NCI-H1417 treated with DMSO at 0.1 percent for 48 hours (cell line): ENCODE results near the gene TJP3.

Source experiments
- DNase-seq: peaks from one replicate; lab custom pipeline; 2025; lab: John Stamatoyannopoulos, UW

Gene TJP3

DNA sequence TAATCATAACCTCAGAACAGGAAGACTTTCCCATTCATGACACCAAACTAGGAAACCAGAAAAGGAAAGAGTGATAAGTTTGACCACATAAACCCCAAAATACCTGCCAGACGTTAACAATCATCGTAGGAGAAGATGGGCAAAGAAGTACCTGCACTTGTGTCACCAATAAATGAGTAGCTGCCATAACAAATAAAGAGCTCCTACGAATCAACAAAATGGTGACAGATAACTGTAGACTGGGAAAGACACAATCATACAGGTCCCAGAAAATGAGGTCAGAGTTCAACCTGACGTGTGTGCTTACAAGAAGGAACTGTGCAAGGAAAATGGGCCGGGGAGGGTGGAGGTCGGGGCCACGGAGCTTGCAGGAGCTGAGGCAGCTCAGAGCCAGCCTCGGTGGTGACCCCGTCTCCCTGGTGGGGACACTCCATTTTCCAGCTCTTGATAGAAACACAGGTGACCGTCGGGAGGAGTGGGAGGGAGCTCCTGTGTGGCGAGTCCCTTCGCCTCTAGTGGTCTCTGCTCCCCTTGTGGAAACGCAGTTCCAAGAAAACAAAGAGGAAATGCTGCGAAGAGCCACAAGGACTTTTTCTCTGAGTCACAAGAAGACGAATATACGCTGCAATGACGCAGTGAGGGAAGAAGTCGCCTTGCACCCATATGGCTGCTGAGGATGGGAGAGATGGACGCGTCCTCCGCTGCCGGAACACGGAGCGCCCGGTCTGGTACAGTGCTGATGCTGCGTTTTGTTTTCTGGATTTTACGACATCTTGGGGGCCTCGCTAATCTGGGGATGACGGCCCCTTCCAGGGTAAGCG is 17.4 kb upstream of the TJP3 start:
- no peak for DNase-seq

DNA sequence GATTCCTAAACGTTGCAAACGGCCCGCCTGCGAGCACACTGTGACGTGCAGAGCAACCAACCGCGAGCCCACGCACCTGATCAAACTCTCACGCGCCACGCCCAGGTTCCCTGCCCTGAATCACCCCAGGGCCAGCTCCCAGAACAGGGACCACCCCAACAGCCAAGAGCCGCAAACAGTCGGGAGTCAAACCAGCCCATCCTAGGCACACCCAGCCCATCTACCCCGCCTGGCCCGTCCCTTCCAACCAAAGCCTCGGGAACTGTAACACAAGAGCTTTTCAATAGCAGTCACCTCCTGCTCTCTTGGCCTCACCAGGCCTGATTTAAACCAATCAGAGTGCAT is 16.8 kb upstream of the TJP3 start:
- no peak for DNase-seq

DNA sequence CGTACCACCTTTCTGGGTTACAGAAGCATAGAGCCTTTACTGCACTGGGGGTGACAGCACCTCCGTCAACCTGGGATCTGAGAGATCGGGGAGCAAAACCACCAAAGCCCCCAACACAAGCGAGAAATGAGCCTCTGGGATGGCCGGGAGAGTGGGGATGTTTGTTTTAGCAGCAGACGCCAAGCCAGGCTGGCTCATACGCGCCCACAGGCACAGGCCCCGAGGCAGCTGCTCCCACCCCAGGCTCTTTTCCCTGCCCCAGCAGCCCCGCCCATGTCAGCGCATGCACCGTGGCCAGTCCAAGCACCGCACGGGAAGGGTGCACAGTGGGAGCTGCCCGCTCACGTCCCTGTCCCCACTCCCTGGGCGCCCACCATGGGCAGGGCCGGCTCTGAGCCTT is 16.5 kb upstream of the TJP3 start:
- no peak for DNase-seq

DNA sequence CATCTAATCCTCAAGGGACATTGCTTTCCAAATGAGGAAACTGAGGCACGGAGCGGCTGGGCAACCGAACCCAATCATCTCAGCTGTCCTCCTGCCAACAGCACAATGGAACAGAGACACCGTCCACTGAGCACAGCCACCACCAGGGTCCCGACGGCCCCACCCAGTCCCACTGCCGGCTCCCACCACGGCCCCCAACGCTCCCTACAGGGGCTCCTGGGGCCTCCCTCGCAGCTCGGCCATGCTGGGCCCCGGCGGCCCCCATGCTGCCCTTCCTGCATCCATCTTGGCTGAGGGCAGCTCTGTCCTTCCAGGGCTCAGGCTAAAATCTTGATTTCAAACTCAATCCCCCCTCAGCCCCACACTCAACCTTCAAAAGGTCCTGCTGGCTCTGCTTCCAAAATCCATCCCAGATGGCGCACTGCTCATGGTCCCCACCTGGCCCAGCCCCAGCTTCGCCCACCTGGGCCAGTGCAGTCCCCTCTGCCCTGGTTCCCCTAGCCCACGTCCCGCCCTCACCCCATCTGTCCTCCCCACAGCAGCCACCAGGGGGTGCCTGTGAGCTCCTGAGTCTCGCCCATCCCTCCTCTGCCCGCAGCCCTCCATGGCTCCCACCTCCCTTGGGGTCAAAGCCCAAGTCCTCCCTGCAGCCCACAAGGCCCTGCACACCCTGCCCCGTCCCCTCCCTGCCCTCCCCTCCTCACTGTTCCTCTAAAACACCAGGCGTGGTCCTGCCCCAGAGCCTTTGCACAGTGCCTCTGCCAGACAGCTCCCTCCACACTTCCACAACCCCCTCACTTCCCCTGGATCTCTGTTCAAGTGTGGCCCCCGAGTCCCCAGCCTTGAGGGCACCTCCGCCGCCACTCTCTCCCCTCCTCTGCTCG is 15.8 kb upstream of the TJP3 start:
- no peak for DNase-seq

DNA sequence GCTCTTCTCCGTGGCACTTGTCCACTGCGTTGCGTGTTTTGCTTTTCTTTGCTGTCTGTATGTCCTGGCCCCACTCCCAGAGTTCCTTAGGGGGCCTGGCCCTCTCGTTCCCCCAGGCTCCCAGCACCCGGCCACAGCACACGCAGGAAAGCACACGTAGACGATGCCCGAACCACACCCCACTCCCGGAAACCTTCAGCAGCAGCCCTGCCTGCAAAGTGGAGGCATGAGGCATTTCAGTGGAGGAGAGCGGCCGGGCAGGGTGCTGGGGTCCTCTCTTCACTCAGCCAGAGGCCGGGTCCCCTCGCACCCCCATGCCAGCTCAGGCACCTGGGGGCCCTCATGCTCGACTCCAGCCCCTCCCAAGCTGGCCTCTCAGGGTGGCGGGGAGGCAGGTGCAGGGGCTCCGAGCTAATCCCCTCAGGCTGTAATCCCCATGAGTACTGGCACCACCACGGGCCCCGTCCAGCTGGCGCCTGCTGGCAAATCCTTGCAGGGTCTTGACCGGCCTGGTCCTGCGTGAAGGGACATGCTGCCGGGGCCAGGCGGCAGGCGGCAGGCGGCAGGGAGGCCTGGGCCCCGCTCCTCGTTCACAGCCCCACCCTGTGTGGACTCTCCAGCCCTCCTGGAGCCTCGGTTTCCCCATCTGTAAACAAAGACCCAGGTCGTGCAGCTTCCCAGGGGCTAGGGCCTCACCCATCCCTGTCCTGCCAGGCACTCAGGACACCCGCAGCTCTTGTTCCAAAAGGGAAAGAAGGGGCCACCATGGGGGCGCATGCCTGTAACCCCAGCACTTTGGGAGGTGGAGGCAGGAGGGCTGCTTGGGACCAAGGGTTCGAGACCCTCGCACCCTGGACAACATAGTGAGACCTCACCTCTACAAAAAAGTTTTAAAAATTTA is 14.9 kb upstream of the TJP3 start:
- no peak for DNase-seq

DNA sequence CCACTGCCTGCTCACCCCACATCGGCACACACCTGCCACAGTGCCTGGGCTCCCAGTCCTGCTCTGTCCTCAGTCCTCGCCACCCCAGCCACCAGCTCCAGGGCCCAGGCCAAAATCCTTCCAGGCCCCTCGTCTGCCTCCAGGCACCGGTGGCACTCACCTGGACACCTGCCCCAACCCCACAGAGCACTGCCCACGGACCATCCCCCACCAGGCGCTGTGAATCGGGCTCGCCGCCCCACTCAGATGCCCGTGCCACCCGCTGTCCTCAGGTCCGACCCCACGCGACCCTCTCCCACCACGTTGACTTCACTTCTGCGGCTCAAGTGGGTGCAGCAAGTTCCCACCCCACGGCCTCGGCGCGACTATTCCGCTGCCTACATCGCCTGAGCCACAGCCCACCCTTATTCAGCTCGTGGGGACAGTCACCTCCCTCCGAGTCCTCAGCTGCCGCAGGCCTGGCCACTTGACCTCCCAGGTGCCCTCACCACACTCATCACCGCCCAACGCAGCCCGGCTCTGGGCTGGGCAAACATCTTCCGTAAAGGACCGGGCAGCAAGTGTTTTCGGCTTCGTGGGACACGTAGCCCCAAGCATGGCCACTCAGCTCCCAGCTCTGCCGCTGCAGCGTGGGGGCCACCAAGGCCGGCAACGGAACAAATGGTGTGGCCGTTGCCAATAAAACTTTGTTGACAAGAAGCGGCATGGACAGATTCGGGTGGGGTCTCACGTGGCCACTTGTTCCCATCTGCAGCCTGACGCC is 13.6 kb upstream of the TJP3 start:
- DNase-seq = no peak

DNA sequence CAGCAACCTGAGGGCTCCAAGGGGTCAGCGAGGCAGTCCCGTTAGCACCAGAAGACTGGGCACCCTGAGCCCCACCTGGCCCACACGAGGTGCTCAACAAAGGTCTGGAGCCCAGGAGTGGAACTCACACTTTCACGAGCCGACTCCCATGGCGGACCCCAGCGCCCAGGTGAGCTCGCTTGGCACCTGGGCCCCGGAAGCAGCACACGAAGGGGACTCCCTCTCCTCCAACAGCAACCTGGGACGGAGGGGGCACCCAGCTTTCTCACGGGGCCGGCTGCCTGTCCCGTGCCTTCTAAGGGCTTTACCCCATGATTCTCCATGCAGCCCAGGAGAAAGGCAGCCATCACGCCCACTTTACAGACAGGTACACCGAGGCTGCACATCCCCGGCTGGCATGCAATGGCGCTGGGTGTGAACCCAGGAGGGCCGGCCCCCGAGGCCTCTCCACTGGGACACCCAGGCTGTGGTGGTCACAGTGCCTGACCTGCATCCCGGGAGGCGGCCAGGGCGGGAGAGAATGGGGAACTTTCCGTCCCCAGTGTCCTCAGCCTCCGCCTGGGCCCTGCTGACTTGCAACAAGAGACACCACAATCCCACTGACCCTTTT is 13.0 kb upstream of the TJP3 start:
- no peak for DNase-seq

DNA sequence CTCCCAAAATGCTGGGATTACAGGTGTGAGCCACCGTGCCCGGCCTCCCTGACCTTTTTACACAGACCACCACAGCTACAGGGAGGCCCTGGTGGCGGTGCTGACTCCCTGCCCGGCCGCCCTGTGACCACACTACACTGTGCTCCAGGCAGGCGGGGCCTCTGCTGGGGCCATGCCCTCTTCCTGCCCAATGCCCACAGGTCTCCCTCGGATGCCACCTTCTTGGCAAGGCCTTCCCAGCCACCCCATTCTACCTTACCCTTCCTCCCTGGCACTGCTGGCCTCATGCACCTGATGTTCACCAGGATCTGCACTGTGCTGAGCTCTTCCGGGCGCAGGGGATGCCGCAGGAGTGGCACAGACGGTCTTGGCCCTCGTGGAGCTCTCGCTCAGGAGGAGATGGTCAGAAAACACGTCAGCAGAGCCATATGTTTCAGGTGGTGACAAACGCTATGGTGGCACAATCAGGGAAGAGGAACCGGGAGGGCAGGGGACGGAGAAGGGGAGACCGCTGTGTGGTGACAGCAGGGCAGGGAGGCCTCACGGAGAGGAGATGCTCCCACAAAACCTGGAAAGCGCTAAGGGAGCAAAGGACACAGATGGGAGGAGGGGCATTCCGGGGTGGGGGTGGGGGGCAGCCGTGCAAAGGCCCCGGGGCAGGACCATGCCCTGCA is 12.1 kb upstream of the TJP3 start:
- DNase-seq = no peak

DNA sequence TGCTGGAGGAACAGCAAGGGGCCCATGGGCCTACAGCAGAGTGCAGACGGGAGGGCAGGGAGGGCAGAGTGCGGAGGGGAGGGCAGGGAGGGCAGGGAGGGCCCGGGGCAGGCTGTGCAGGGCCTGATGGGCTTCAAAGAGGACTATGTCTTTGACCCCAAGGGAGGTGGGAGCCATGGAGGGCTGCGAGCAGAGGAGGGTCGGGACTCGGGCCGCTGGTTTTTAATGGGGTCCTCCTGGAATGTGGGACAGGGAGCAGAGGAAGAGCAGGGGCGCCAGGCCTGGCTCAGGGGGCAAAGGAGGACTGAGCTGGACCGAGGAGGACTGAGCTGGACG is 11.6 kb upstream of the TJP3 start:
- no peak for DNase-seq

DNA sequence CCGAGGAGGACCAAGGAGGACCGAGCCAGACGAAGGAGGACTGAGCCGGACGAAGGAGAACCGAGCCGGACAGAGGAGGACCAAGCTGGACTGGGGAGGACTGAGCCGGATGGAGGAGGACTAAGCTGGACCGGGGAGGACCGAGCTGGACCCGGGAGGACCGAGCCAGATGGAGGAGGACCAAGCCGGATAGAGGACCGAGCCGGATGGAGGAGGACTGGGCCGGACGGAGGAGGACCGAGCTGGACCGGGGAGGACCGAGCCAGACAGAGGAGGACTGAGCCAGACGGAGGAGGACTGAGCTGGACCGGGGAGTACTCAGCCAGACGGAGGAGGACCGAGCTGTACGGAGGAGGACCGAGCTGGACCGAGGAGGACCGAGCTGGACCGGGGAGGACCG is 11.1 kb upstream of the TJP3 start:
- no peak for DNase-seq

DNA sequence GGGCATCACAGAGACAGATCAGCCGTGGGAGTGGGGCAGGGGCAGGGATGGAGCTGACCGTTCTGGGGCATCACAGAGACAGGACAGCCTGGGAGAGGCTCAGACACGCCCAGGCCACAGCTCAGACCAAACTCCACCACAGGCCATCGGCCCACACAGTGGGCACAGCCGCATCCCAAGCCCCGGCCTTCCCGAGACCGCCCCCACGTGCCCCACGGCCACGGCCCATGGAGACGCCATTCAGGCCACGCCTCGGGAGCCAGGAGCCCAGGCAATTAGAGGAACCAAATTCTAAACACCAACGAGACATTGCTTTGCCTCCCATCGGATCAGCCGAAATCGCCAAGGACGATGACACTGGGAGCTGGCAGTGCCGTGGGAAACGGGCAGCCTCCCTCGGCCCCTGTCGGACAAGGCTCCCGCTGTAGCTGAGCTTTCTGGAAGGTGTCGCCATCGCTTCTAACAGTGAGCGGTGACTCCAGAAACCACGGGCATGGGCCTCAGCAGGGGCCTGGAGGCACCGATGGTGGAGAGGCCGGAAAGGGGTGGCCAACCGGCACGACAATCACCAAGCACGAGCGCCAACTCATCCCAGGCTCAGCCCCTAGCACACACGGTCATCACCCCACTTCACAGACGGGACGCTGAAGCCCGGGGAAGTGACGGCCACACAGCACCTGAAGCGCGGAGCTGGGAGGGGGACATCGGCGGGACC is 10.4 kb upstream of the TJP3 start:
- no peak for DNase-seq

DNA sequence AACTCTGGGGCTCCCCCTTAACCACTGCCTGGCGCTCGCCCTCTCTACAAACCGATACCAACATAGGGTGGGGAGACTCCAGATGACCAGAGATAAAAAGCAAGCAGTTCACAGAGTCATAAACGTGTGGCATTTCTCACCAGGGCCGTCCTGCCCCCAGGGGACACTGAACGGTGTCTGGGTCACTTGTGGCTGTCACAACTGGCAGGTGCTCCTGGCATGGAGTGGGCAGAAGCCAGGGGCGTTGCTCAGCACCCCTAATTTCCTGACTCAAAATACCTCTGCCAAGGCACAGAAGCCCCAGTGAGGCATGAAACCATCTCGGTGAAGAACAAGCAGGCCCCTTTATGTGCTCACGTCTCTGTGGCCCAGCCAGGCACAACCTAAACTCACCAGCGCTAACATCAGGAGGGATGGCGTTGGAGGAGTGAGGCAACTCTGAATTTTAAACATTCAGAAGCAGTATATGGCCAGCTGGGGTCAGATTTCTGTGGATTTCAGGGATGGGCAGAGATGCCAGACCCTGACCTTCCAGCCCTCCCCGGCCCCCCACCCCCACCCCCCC is 9.7 kb upstream of the TJP3 start:
- no peak for DNase-seq

DNA sequence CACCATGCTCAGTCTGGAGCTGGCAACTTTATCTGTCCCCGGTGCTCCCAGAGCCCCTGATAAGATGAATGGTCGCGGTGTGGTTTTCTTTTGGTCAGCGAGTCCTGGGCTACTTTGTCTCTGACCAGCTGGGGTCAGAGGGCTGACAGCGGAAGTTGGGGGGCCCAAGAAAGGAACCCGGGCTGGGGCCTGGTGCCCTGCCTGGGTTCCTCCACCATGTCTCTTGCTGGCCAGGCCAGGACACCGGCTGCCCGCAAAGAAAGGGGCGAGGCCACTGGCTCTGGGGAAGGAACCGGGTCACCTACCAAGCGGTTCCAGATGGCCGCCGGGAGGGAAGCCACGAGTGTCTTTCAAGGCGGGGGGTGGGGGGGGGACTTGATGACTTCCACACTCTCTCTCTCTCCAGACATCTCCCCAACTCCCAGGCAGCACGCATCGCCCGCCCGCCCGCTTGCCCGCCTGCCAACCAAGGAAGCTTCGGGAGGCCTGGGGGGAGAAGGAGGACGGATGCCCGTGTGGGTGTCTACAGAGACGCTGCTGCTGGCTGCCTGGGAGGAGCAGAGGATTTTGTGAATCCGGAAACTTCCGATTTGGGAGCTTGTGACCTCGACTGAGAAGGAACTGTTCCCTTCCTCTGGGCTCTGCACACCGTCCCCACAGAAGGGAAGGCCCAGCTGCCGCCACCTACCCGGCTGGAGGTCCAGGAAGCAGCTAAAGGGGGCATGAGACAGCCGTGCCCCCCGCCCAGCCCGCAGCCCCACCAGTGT is 9.0 kb upstream of the TJP3 start:
- no peak for DNase-seq

DNA sequence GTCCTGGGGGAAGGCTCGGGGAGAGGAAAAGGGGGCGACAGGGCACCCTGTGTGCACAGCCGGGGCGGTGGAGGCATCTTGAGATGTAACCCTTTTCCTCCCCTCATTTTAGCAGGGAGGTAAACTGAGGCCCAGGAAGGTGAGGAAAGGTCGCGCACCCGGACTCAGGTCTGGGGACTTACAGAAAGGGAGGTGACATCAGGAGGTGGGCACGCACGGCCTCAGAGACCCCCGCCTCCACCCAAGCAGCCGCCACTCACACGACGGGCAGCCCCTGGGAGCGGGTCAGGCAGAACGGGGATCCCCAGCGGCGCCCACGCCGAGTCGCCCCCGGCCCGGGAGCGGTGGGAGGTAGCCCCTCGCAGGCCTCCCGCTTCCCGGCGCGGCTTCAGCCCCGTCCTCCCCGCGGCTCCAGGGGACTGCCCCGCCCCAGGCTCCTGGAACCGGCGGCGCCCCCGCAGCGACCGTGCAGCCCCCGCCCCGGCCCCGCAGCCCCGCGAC is 8.4 kb upstream of the TJP3 start:
- no peak for DNase-seq

DNA sequence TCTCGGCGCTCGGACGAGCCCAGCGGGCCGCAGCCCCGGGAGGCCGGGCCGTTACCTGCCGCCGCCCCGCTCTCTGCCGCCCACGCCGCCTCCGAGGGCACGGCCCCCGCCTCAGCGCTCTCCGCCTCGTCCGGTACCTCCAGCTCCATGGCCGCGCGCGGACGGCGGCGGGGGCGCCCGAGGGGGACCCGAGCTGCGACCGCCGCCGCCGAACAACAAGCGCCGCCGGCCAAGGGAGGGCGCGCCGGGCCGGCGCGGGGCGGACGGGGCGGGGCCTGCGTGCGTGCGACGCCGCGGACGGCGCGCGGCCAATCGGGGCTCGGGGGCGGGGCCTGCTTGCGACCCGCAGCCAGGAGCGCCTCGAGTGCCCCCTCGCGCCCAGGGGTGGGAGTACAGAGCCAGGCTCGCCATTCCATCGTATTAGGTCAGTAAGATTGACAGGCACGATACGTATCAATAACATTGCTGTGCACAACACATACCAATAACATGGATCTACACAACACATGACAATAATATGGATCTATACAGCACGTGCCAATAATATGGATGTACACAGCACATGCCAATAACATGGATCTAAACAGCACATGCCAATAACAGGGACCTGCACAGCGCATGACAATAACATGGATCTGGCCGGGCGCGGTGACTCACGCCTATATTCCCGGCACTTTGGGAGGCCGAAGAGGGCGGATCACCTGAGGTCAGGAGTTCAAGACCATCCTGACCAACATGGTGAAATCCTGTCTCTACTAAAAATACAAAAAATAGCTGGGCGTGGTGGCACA is 7.7 kb upstream of the TJP3 start, which contains the start of gene PIP5K1C:
PIP5K1C (minus strand) TSS at position 227 of the 791 bp plus-strand sequence; CDS start at position 149, 78 bp downstream.
- peak; percentile 34 for DNase-seq

DNA sequence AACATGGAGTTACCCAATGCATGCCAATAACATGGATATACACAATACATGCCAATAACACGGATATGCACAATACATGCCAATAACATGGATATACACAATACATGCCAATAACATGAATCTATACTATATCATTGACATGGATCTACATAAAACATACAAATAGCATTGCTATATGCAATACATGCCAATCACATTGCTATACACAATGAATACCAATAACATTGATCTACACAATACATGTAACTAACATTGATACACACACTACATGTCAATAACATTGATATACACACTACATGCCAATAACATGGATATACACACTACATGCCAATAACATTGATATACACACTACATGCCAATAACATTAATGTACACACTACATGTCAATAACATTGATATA is 7.0 kb upstream of the TJP3 start:
- DNase-seq = no peak

DNA sequence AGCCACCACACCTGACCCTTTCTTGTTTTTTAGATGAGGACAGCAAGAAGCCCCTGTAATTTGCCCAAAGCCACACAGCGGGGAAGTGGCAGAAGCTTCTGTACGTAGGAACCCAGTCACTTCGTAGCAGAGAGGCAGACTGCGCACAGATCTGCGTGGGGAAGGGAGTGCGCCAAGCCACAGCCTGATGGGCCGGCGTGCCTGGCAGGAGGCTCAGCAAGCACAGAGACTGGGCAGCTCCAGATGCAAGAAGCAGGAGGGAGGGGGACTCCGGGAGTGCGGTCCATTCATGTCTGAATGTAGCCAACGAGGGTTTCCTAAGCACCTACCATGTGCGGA is 347 bp upstream of the TJP3 start:
- no peak for DNase-seq

DNA sequence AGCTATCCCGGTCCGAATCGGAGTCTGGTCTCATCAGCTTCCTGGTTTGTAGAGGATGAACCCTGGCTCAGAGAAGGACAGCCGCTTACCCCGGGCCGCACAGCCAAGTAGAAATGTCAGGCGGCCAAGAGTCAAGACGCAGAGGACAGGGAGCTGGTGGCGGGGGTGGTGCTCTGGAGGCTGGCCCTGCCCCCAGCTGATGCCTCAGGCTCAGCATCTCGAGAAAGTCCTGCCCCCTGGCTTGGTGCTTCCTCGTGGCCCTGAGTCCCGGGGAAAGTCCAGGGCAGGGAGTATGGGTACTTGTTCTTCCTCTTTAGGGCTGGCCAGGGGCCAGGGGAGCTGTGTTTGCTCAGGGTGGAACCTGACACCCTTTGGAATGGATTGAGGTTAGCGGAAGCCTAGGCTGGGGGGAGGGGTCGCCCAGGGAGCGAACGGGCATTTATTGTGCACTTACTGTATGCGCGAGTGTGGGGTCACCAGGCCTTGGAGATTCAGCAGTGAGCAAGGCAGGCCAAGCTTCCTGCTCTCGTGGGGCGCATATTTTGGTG is 2.2 kb downstream of the TJP3 start:
- no peak for DNase-seq
